WERI-Rb-1 (cell line): Measurements from ENCODE around the gene PIN1.

ENCODE experiments used
- DNase-seq: peaks from one replicate; pipeline ENCODE4 v3.0.0-alpha.2; 2020
- H3K27ac ChIP-seq: fragments of 250-450 bp; sonication (Bioruptor Pico); 2 replicates; pipeline ENCODE4 v1.5.1; 2020; ENCODE audit warnings: mild to moderate bottlenecking, moderate library complexity
- H3K27me3 ChIP-seq: fragments of 250-450 bp; sonication (Bioruptor Pico); 2 replicates; pipeline ENCODE4 v1.5.1; 2021; ENCODE audit warnings: mild to moderate bottlenecking, low read depth, moderate library complexity; ENCODE audit not compliant: insufficient read depth, severe bottlenecking
- H3K36me3 ChIP-seq: fragments of 250-450 bp; sonication (Bioruptor Pico); 2 replicates; pipeline ENCODE4 v1.5.1; 2020; ENCODE audit warnings: mild to moderate bottlenecking, moderate library complexity
- H3K4me3 ChIP-seq: 2 replicates; pipeline ENCODE4 v1.5.1; 2011; ENCODE audit warnings: low read depth, mild to moderate bottlenecking, control low read depth, low read length
- H3K9me3 ChIP-seq: fragments of 250-450 bp; sonication (Bioruptor Pico); 2 replicates; pipeline ENCODE4 v1.5.1; 2021; ENCODE audit warnings: mild to moderate bottlenecking, moderate library complexity; ENCODE audit not compliant: severe bottlenecking
- CTCF ChIP-seq: IDR thresholded peaks from 2 replicates; pipeline ENCODE4 v1.5.1; 2011; ENCODE audit warnings: low read depth, mild to moderate bottlenecking, control low read depth, inconsistent platforms, low read length

Gene PIN1

DNA sequence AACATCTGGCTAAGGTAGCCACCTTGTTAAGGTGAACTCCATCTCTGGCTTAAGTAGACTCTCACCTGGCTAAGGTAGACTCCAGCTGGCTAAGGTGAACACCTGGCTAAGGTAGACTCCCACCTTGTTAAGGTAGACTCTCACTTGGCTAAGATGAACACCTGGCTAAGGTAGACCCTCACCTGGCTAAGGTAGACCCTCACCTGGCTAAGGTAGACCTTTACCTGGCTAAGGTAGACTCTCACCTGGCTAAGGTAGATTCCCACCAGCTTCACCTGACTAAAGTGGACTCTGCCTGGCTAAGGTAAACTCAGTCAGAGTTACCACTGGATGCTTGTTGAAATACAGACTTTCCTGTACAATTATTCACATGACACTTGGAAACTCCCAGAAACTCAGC lies 23.6 kb downstream of the PIN1 start:
- DNase-seq, result no peak
- Histone ChIP-seq H3K27me3 (no peaks in the 10 kb centered on the region), H3K4me3 (no peak overlapping the region), H3K27ac (no peak overlapping the region), H3K9me3 (no peaks in the 10 kb centered on the region), H3K36me3 (peaks cover 46% of the 10 kb centered on the region)
- TF ChIP-seq CTCF, result no peak

DNA sequence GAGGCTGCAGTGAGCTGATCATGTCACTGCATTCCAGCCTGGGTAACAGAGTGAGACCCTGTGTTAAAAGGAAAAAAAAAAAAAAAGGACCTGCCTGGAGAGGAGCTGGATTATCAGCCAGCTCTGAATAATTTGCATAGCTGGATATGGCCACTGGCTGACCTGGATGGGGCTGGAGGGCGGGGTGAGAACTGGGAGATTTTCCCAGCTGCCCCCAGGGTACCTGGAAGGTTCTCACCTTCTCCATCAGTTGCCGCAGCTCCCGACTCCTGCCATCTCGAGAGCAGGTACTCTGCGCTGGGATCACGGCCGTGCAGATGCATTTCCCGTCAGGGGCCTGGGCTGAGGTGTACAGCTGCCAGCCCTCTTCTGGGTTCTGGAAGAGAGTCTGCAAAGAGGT lies 25.3 kb downstream of the PIN1 start:
- TF ChIP-seq CTCF, result no peak
- Histone ChIP-seq H3K4me3 (no peak overlapping the region), H3K36me3 (peaks cover 36% of the 10 kb centered on the region), H3K27me3 (no peaks in the 10 kb centered on the region), H3K27ac (no peak overlapping the region), H3K9me3 (no peaks in the 10 kb centered on the region)
- no peak for DNase-seq

DNA sequence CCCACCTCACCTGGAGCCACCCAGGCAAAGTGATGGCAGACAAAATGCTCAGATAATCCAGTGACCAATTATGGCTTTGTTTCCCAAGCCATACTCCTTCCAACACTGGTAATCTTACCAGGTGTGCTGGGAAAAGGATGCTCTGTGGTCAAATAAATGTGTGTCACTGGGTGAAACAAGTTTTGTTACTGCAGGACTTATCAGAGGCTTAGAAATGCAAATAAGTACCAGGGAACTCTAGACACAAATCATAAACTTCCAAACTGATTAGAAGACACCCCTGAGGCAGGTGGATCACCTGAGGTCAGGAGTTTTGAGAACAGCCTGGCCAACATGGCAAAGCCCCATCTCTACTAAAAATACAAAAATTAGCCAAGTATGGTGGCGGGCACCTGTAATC lies 26.4 kb downstream of the PIN1 start:
- Histone ChIP-seq H3K9me3 (no peaks in the 10 kb centered on the region), H3K27me3 (no peaks in the 10 kb centered on the region), H3K4me3 (no peak overlapping the region), H3K36me3 (peaks cover 26% of the 10 kb centered on the region), H3K27ac (no peak overlapping the region)
- DNase-seq, result no peak
- no peak for TF ChIP-seq CTCF

DNA sequence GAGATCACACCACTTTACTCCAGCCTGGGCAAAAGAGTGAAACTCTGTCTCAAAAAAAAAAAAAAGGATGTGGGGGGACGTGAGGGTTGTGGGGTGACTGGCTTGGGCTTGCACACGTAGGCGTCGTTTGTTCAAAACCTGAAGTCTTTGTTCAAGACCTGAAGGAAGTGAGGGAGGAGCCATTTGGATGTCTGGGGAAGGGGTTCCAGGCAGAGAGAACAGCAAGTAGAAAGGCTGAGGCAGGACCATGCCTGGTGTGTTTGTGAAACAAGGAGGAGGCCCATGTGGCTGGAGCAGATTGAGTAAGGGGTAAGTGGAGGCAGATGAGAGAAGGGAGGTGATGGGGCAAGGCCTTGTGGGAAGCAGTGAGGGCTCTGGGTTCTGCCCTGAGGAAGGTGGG lies 27.8 kb downstream of the PIN1 start:
- Histone ChIP-seq H3K4me3 (no peak overlapping the region), H3K36me3 (peaks cover 15% of the 10 kb centered on the region), H3K9me3 (no peaks in the 10 kb centered on the region), H3K27ac (no peak overlapping the region), H3K27me3 (no peaks in the 10 kb centered on the region)
- no peak for DNase-seq
- TF ChIP-seq CTCF, result no peak

DNA sequence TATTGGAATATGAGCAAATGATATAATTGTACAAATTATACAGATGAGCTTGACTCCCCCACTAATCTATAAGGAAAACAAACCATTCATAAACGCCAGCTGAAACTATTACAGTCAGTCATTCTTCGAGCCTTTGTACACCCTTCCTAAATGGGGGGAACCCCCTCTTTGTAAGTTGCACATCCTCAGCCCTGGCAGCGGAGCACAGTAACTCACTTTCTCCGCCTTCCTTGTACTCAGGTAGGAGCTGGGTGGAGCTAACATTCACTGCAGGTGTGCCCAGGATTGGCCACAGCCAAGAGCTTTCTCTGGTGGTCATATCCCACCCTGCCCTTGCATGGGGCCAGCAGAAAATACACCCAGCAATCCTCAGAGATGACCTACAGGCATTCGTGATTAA lies 28.6 kb downstream of the PIN1 start:
- no peaks in the 10 kb centered on the region for H3K9me3 ChIP-seq
- no peaks in the 10 kb centered on the region for H3K27me3 ChIP-seq
- DNase-seq, result no peak
- no peak overlapping the region for H3K4me3 ChIP-seq
- TF ChIP-seq CTCF, result no peak
- H3K36me3 ChIP-seq, result peaks cover 10% of the 10 kb centered on the region
- H3K27ac ChIP-seq, result no peak overlapping the region

DNA sequence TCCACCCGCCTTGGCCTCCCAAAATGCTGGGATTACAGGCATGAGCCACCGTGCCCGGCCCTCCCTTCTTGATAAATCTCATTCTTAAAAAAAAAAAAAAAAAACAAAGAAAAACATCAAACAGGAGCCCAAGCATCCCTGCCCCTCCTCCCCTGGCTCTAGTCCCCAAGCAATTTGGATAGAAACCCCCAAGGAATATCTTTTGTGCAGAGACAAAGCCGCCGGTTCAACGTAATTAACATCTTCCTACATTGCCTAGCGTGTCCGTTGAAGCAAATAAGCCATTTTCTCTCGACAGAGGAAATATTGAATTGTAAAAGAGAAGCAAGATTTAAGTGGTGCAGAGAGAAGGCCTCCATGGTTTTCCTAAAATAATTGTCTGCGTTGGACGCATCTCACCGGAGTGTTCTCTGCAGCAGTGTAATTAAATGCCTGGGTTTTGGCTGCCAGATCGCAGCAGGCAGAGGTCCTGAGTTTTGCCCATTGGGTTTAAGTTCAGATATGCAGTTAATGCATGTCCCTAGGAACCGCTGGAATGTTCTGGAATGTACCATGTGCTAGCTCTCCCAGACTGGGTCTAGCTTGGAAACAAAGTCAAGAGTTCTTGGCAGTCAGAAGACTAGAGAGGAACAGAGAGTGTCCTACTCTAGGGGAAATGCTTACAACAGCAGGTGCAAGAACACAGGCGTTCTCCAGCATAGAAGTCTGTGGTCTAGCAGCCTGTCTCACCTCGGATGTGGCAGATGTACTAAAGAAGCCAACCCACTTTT lies 30.8 kb downstream of the PIN1 start:
- DNase-seq, result no peak
- no peaks in the 10 kb centered on the region for H3K9me3 ChIP-seq
- H3K4me3 ChIP-seq, result no peak overlapping the region
- no peak for TF ChIP-seq CTCF
- no peaks in the 10 kb centered on the region for H3K36me3 ChIP-seq
- no peak overlapping the region for H3K27ac ChIP-seq
- no peaks in the 10 kb centered on the region for H3K27me3 ChIP-seq
